Measurements from ENCODE around the gene CCPG1.
"Not testable (repeated sequence)": the region's sequence is repeated elsewhere in the genome, so short reads cannot be mapped to it uniquely, and the experiment has no call there.

Gene CCPG1

GRCh38 chr15:55408012-55408928 lies at the start of gene CCPG1, which contains the start of gene PIERCE2:
Gene CCPG1 (minus strand): TSS chr15:55408359. CDS start chr15:55389424, 18,935 bp downstream.
Gene PIERCE2 (plus strand): TSS chr15:55408495. CDS start chr15:55408769, 274 bp downstream.
- DNase-seq, result peak; percentile 86

- DNase-seq, result no peak
Measured at GRCh38 chr15:55457401-55458022, 49.4 kb upstream of the CCPG1 start.

GRCh38 chr15:55447030-55447394 lies 38.9 kb upstream of the CCPG1 start:
- DNase-seq, result not testable (repeated sequence)

GRCh38 chr15:55446379-55447029 lies 38.3 kb upstream of the CCPG1 start:
- not testable (repeated sequence) for DNase-seq

GRCh38 chr15:55445936-55446335 lies 37.8 kb upstream of the CCPG1 start:
- DNase-seq, result not testable (repeated sequence)

GRCh38 chr15:55443141-55443540 lies 35.0 kb upstream of the CCPG1 start:
- not testable (repeated sequence) for DNase-seq

GRCh38 chr15:55434989-55435825 lies 27.0 kb upstream of the CCPG1 start:
- DNase-seq, result peak; percentile 7

- DNase-seq, result no peak
Measured at GRCh38 chr15:55422089-55422488, 13.9 kb upstream of the CCPG1 start.

- no peak for DNase-seq
Measured at GRCh38 chr15:55420171-55420866, 12.2 kb upstream of the CCPG1 start.

GRCh38 chr15:55417678-55418077 lies 9.5 kb upstream of the CCPG1 start:
- not testable (repeated sequence) for DNase-seq

- not testable (repeated sequence) for DNase-seq
Measured at GRCh38 chr15:55408976-55409375, 817 bp upstream of the CCPG1 start.

- DNase-seq, result no peak
Measured at GRCh38 chr15:55407498-55408011, 604 bp downstream of the CCPG1 start.

- DNase-seq, result no peak
Measured at GRCh38 chr15:55403531-55403930, 4.6 kb downstream of the CCPG1 start.

GRCh38 chr15:55402707-55403106 lies 5.5 kb downstream of the CCPG1 start:
- DNase-seq, result no peak

- no peak for DNase-seq
Measured at GRCh38 chr15:55401786-55402246, 6.3 kb downstream of the CCPG1 start.

GRCh38 chr15:55400050-55400449 lies 8.1 kb downstream of the CCPG1 start:
- DNase-seq, result not testable (repeated sequence)

GRCh38 chr15:55398243-55398642 lies 9.9 kb downstream of the CCPG1 start:
- no peak for DNase-seq

GRCh38 chr15:55394694-55395093 lies 13.5 kb downstream of the CCPG1 start:
- DNase-seq, result no peak

- no peak for DNase-seq
Measured at GRCh38 chr15:55389264-55389607, 18.9 kb downstream of the CCPG1 start.

- DNase-seq, result no peak
Measured at GRCh38 chr15:55387027-55387426, 21.1 kb downstream of the CCPG1 start.

- DNase-seq, result no peak
Measured at GRCh38 chr15:55383687-55384086, 24.5 kb downstream of the CCPG1 start.

- DNase-seq, result no peak
Measured at GRCh38 chr15:55381595-55381994, 26.6 kb downstream of the CCPG1 start.

Measured in CD4-positive, alpha-beta T cell treated with Interleukin-6 for 4 hours (primary cell).